Measurements from ENCODE around the gene SCFD2.

The SCFD2 gene

GRCh38 chr4:53055716-53056403 lies 310.0 kb downstream of the SCFD2 start:
- peak overlapping the region; percentile 92 for H3K27ac Mint-ChIP-seq
- H3K27me3 Mint-ChIP-seq (ENCODE audit: low read depth, poor library complexity): no peaks in the 10 kb centered on the region
- H3K36me3 Mint-ChIP-seq (ENCODE audit: low read depth): peaks cover 5% of the 10 kb centered on the region
- H3K4me3 Mint-ChIP-seq: no peak overlapping the region
- TF ChIP-seq CTCF (IDR thresholded peaks at IDR 0.05): no peak
- DNase-seq: peak; percentile 17
- peaks cover 43% of the 10 kb centered on the region for H3K4me1 Mint-ChIP-seq
- no peaks in the 10 kb centered on the region for H3K9me3 Mint-ChIP-seq

GRCh38 chr4:53055274-53055673 lies 310.6 kb downstream of the SCFD2 start:
- H3K36me3 Mint-ChIP-seq (ENCODE audit: low read depth): peaks cover 5% of the 10 kb centered on the region
- DNase-seq: no peak
- H3K27me3 Mint-ChIP-seq (ENCODE audit: low read depth, poor library complexity): no peaks in the 10 kb centered on the region
- TF ChIP-seq CTCF (IDR thresholded peaks at IDR 0.05): no peak
- no peaks in the 10 kb centered on the region for H3K9me3 Mint-ChIP-seq
- peaks cover 48% of the 10 kb centered on the region for H3K4me1 Mint-ChIP-seq
- no peak overlapping the region for H3K4me3 Mint-ChIP-seq
- peak overlapping the region; percentile 92 for H3K27ac Mint-ChIP-seq

- TF ChIP-seq CTCF (IDR thresholded peaks at IDR 0.05): no peak
- DNase-seq: no peak
- no peak overlapping the region for H3K27ac Mint-ChIP-seq
- H3K9me3 Mint-ChIP-seq: peaks cover 3% of the 10 kb centered on the region
- peaks cover 53% of the 10 kb centered on the region for H3K4me1 Mint-ChIP-seq
- H3K27me3 Mint-ChIP-seq (ENCODE audit: low read depth, poor library complexity): no peaks in the 10 kb centered on the region
- H3K4me3 Mint-ChIP-seq: no peak overlapping the region
- peaks cover 8% of the 10 kb centered on the region for H3K36me3 Mint-ChIP-seq (ENCODE audit: low read depth)
Measured at GRCh38 chr4:53050361-53050774, 315.5 kb downstream of the SCFD2 start.

- H3K4me1 Mint-ChIP-seq: peaks cover 50% of the 10 kb centered on the region
- no peak overlapping the region for H3K27ac Mint-ChIP-seq
- no peak for TF ChIP-seq CTCF (IDR thresholded peaks at IDR 0.05)
- peaks cover 3% of the 10 kb centered on the region for H3K9me3 Mint-ChIP-seq
- no peaks in the 10 kb centered on the region for H3K27me3 Mint-ChIP-seq (ENCODE audit: low read depth, poor library complexity)
- H3K36me3 Mint-ChIP-seq (ENCODE audit: low read depth): peaks cover 8% of the 10 kb centered on the region
- no peak for DNase-seq
- H3K4me3 Mint-ChIP-seq: no peak overlapping the region
Measured at GRCh38 chr4:53049528-53049927, 316.3 kb downstream of the SCFD2 start.

- TF ChIP-seq CTCF (IDR thresholded peaks at IDR 0.05): no peak
- H3K27ac Mint-ChIP-seq: peak overlapping the region; percentile 92
- no peaks in the 10 kb centered on the region for H3K27me3 Mint-ChIP-seq (ENCODE audit: low read depth, poor library complexity)
- H3K9me3 Mint-ChIP-seq: peaks cover 3% of the 10 kb centered on the region
- H3K36me3 Mint-ChIP-seq (ENCODE audit: low read depth): peaks cover 8% of the 10 kb centered on the region
- H3K4me3 Mint-ChIP-seq: peak overlapping the region; percentile 62
- peaks cover 45% of the 10 kb centered on the region for H3K4me1 Mint-ChIP-seq
- DNase-seq: no peak
Measured at GRCh38 chr4:53044651-53044960, 321.3 kb downstream of the SCFD2 start.

Measured in nephron progenitor cell (in vitro differentiated cells).